ENCODE measurements around the gene GRB10.

The GRB10 gene

DNA sequence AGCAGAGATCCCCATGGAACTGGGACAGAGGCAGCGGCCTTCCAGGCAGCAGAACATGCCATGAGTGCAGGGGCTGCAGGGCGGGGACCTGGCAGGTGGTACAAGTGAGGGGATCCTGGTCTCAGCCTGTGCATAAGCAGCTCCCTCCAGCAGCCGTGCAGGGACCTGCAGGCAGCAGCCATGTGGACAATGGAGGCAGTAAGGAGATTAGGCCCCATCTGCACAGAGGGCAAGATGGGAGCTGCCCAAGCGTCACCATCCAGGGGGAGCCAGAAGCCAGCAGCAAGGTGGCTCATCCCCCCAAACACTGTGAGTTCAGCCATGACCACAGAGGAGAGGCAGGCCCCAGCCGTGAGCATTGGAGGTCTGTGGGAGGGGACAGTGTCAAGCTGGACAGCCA is 220.6 kb downstream of the GRB10 start:
- TF ChIP-seq, protein P1, sequence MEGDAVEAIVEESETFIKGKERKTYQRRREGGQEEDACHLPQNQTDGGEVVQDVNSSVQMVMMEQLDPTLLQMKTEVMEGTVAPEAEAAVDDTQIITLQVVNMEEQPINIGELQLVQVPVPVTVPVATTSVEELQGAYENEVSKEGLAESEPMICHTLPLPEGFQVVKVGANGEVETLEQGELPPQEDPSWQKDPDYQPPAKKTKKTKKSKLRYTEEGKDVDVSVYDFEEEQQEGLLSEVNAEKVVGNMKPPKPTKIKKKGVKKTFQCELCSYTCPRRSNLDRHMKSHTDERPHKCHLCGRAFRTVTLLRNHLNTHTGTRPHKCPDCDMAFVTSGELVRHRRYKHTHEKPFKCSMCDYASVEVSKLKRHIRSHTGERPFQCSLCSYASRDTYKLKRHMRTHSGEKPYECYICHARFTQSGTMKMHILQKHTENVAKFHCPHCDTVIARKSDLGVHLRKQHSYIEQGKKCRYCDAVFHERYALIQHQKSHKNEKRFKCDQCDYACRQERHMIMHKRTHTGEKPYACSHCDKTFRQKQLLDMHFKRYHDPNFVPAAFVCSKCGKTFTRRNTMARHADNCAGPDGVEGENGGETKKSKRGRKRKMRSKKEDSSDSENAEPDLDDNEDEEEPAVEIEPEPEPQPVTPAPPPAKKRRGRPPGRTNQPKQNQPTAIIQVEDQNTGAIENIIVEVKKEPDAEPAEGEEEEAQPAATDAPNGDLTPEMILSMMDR (conservative IDR thresholded peaks at IDR 0.05; ENCODE audit: low read depth, low read length): no peak
- Histone ChIP-seq H3K4me2 (no peak overlapping the region), H3K27ac (no peak overlapping the region), H3K36me3 (ENCODE audit: insufficient read depth) (no peaks in the 10 kb centered on the region), H3K27me3 (ENCODE audit: insufficient read depth, low read depth) (no peaks in the 10 kb centered on the region), H2AFZ (ENCODE audit: low read depth) (no peak overlapping the region), H3K4me1 (ENCODE audit: low read depth, poor library complexity, severe bottlenecking) (no peaks in the 10 kb centered on the region), H3K79me2 (ENCODE audit: insufficient read depth, low read depth) (no peaks in the 10 kb centered on the region), H3K4me3 (IDR thresholded peaks at IDR 0.05; ENCODE audit: insufficient read depth, low read depth, low read length) (no peak overlapping the region), H3K9ac (no peak overlapping the region), H4K20me1 (ENCODE audit: insufficient read depth) (no peaks in the 10 kb centered on the region)

DNA sequence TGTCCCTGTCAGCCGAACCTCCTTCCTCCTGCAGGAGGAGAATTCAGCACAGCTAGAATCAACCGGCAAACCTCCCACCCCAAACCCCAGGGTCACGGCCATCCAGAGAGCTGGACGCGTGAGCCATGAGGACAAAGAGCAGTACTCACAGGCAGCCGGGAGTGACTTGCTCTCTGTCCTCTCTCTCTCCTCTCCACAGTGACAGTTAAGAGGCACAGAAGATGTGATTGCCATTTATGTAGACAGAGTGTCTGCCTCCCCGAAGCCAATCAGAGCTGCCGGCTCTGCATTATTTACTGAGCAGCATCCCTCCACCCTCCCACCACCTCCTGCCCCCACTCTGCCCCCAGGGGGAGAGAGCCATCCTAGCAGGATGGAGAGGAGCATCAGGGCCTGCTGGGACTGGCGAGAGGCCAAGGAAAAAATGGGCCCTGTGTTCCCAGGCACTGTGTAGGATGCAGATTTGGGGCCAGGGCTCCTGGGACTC is 221.8 kb downstream of the GRB10 start:
- no peak overlapping the region for H3K9ac ChIP-seq
- H2AFZ ChIP-seq (ENCODE audit: low read depth): no peak overlapping the region
- H3K36me3 ChIP-seq (ENCODE audit: insufficient read depth): no peaks in the 10 kb centered on the region

DNA sequence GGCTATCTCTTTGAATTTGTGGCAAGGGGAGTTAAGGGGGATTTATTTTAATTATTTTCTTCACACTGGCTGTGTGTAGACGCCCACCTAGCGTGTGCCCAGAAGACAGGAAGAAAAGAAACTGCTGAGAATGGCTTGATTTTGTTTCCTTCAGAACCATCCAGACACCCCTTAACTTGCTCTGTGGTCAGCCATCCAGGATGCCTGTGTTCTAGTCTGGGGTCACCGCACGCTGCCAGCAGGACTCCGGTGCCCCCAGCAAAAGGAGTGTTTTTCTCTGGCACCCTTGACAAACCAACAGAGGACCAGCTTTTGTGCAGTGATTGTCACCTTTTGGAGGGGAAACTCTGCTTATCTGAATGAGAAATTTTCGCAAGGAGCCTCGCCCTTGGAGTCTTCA is 222.8 kb downstream of the GRB10 start:
- TF ChIP-seq, protein P1 (conservative IDR thresholded peaks at IDR 0.05; ENCODE audit: low read depth, low read length): no peak
- Histone ChIP-seq H2AFZ (ENCODE audit: low read depth) (no peak overlapping the region), H3K79me2 (ENCODE audit: insufficient read depth, low read depth) (no peaks in the 10 kb centered on the region), H3K27me3 (ENCODE audit: insufficient read depth, low read depth) (no peaks in the 10 kb centered on the region), H3K27ac (no peak overlapping the region), H3K4me2 (no peak overlapping the region), H3K4me3 (IDR thresholded peaks at IDR 0.05; ENCODE audit: insufficient read depth, low read depth, low read length) (no peak overlapping the region), H3K9ac (no peak overlapping the region), H3K36me3 (ENCODE audit: insufficient read depth) (no peaks in the 10 kb centered on the region), H4K20me1 (ENCODE audit: insufficient read depth) (no peaks in the 10 kb centered on the region), H3K4me1 (ENCODE audit: low read depth, poor library complexity, severe bottlenecking) (no peaks in the 10 kb centered on the region)

More for the DNA sequence above, 221.8 kb downstream of the GRB10 start:
- H3K27me3 ChIP-seq (ENCODE audit: insufficient read depth, low read depth): no peaks in the 10 kb centered on the region
- no peak overlapping the region for H3K4me2 ChIP-seq
- H3K27ac ChIP-seq: no peak overlapping the region
- no peaks in the 10 kb centered on the region for H3K79me2 ChIP-seq (ENCODE audit: insufficient read depth, low read depth)
- TF ChIP-seq, protein P1 (conservative IDR thresholded peaks at IDR 0.05; ENCODE audit: low read depth, low read length): no peak
- no peaks in the 10 kb centered on the region for H3K4me1 ChIP-seq (ENCODE audit: low read depth, poor library complexity, severe bottlenecking)
- no peaks in the 10 kb centered on the region for H4K20me1 ChIP-seq (ENCODE audit: insufficient read depth)
- no peak overlapping the region for H3K4me3 ChIP-seq (IDR thresholded peaks at IDR 0.05; ENCODE audit: insufficient read depth, low read depth, low read length)

DNA sequence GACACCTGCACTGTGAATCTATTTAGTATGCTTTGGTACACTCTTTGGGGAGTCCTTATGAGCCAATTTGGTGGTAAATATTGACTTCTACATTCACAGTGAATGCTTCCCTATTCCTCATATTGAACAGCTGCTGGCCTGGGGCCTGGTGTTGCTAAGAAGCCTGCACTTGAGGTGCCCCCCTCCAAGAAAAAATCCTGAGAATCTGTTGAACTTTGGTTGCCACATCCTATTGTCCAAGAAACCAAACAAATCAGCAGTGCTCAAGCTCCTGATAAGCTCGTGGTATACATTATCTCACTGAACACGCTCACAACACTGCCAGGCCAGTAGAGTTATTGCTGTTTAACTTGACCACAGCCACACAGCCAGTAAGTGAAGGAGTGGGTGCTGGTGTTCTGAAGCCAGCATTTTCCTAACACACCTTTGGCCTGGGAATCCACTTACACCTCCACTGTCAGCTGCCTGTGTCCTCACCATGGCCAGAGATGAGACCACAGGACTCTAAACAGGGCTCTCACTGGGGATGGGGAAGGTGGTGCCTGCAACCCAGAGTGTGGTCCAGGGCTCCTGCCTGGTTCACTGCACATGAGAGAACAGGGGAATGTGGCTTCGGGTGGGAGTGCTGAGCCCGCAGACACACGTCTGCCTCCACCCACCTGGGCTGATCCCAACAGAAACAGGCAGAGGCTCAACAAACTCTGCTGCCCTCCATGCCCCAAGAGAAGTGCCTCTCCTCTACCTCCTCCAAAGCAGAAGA is 224.2 kb downstream of the GRB10 start:
- H3K4me3 ChIP-seq (IDR thresholded peaks at IDR 0.05; ENCODE audit: insufficient read depth, low read depth, low read length): no peak overlapping the region
- no peak overlapping the region for H3K4me2 ChIP-seq
- no peaks in the 10 kb centered on the region for H3K27me3 ChIP-seq (ENCODE audit: insufficient read depth, low read depth)

More for the DNA sequence above, 224.2 kb downstream of the GRB10 start:
- Histone ChIP-seq H3K79me2 (ENCODE audit: insufficient read depth, low read depth) (no peaks in the 10 kb centered on the region), H2AFZ (ENCODE audit: low read depth) (no peak overlapping the region), H3K4me1 (ENCODE audit: low read depth, poor library complexity, severe bottlenecking) (no peaks in the 10 kb centered on the region), H3K36me3 (ENCODE audit: insufficient read depth) (no peaks in the 10 kb centered on the region), H4K20me1 (ENCODE audit: insufficient read depth) (no peaks in the 10 kb centered on the region), H3K9ac (no peak overlapping the region), H3K27ac (no peak overlapping the region)
- TF ChIP-seq, protein P1 (conservative IDR thresholded peaks at IDR 0.05; ENCODE audit: low read depth, low read length): no peak
